Transverse colon (tissue), 4 donors: ENCODE measurements around the gene SORL1.

Experiments used
- EP300 ChIP-seq: sonication (generic); formaldehyde crosslinking; IDR thresholded peaks from one replicate; pipeline ENCODE4 v1.6.1; 2017; ENCODE audit warnings: antibody characterized with exemption, low read depth
- POLR2A ChIP-seq: fragments of 450-650 bp; IDR thresholded peaks from one replicate; pipeline ENCODE4 v1.6.1; 2016; ENCODE audit warnings: antibody characterized with exemption, mild to moderate bottlenecking, moderate library complexity
- POLR2AphosphoS5 ChIP-seq, 3 donors: sonication (generic); formaldehyde crosslinking; IDR thresholded peaks; one replicate each; pipeline ENCODE4 v1.6.1; 2016; ENCODE audit warnings: antibody characterized with exemption in 3 of 3
- TF ChIP-seq, protein P1 (sequence below), 5 experiments: fragments of 200-600 bp in 3 of 5; fragments of 450-650 bp in 2 of 5; sonication (generic) in 3 of 5; IDR thresholded peaks; 1 replicate in 2 of 5; 2 replicates in 3 of 5; pipeline ENCODE4 v1.5.1; 2016 to 2017; ENCODE audit warnings: antibody characterized with exemption in 5 of 5, inconsistent platforms in 3 of 5, mild to moderate bottlenecking in 2 of 5, moderate library complexity in 1 of 5

DNA sequence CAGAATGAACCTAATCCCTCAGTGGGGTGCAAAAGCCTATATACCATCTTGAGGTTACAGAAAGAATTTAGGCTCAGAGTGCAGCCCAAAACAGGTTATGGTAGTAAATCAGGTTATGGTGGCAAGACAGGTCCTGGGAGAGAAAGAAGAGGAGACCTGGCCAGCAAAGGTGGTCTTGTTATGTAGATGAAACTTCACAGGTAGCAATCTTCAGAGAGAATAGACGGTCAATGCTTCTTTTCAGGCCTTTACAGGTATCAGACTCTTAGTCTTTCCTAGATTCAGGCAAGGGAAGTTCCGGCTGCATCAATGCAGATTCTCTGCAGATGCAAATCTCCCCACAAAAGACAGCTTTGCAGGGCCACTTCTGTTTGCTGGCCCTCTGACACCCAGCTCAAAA, 45.8 kb upstream of the SORL1 start:
- TF ChIP-seq POLR2AphosphoS5 (IDR thresholded peaks at IDR 0.05): no peak
- TF ChIP-seq, protein P1, sequence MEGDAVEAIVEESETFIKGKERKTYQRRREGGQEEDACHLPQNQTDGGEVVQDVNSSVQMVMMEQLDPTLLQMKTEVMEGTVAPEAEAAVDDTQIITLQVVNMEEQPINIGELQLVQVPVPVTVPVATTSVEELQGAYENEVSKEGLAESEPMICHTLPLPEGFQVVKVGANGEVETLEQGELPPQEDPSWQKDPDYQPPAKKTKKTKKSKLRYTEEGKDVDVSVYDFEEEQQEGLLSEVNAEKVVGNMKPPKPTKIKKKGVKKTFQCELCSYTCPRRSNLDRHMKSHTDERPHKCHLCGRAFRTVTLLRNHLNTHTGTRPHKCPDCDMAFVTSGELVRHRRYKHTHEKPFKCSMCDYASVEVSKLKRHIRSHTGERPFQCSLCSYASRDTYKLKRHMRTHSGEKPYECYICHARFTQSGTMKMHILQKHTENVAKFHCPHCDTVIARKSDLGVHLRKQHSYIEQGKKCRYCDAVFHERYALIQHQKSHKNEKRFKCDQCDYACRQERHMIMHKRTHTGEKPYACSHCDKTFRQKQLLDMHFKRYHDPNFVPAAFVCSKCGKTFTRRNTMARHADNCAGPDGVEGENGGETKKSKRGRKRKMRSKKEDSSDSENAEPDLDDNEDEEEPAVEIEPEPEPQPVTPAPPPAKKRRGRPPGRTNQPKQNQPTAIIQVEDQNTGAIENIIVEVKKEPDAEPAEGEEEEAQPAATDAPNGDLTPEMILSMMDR (IDR thresholded peaks at IDR 0.05): no peak
- no peak for TF ChIP-seq POLR2A
- no peak for TF ChIP-seq EP300
